ENCODE results near the gene KCTD18. TPM values are rescaled to one million over a fixed set of nuclear protein-coding genes. Genes with fewer than 3 reads are reported as not detected.

Gene KCTD18
- polyA plus RNA-seq = 7.4 to 11.0 TPM (median 10.9 TPM) in 3 replicates
- polyA plus RNA-seq (2011; ENCODE audit: low read depth) = 9.6 TPM
- 12.1 and 13.2 TPM in 2 replicates for polyA plus RNA-seq (2011; cell fraction: cytosol; rRNA removed)
- polyA plus RNA-seq (2011; cell fraction: nucleus; rRNA removed) = 9.7 and 11.2 TPM in 2 replicates
- 9.0 and 11.3 TPM in 2 replicates for polyA plus RNA-seq (2012; ENCODE audit: low replicate concordance)
- 5.6 to 8.8 TPM (median 6.1 TPM) in 3 replicates for polyA minus RNA-seq
- polyA minus RNA-seq (2011; cell fraction: cytosol; rRNA and poly(A)+ RNA removed) = 6.5 TPM
- polyA minus RNA-seq (2011; cell fraction: nucleus; rRNA and poly(A)+ RNA removed) = 3.4 and 8.7 TPM in 2 replicates

- Histone ChIP-seq H4K20me1 (ENCODE audit: control insufficient read depth, extremely low read depth, insufficient read depth, low read length) (no peaks in the 10 kb centered on the region), H2AFZ (ENCODE audit: control insufficient read depth, low read length) (peak within 1 kb of the TSS; percentile 73), H3K79me2 (ENCODE audit: control insufficient read depth, insufficient read depth, low read length) (peaks cover 8% of the 10 kb centered on the region), H3K36me3 (ENCODE audit: control insufficient read depth in 2 of 2, extremely low read depth in 1 of 2, insufficient read depth in 2 of 2, low read length in 2 of 2) (peaks cover 0 to 4% of the 10 kb centered on the region in 2 experiments), H3K9ac (ENCODE audit: control insufficient read depth, extremely low read depth, insufficient read depth, low read length) (peak within 1 kb of the TSS; percentile 87), H3K4me2 (ENCODE audit: control insufficient read depth, extremely low read depth, insufficient read depth, low read depth, low read length) (peak within 1 kb of the TSS; percentile 84), H3K27ac (ENCODE audit: control insufficient read depth, insufficient read depth, low read length) (peak within 1 kb of the TSS; percentile 48), H3K4me1 (ENCODE audit: control insufficient read depth, extremely low read depth, insufficient read depth, low read length) (peaks cover 6% of the 10 kb centered on the region), H3K9me1 (ENCODE audit: control insufficient read depth, extremely low read depth, insufficient read depth, low read length) (no peaks in the 10 kb centered on the region), H3K27me3 (ENCODE audit: control insufficient read depth, extremely low read depth, insufficient read depth, low read length) (no peaks in the 10 kb centered on the region), H3K4me3 (ENCODE audit: control insufficient read depth in 2 of 3, extremely low read depth in 1 of 3, insufficient read depth in 2 of 3, low read depth in 1 of 3, low read length in 3 of 3) (peak within 1 kb of the TSS; percentile 64 to 91 (median 85)), H3K9me3 (ENCODE audit: control insufficient read depth, low read depth, low read length) (no peaks in the 10 kb centered on the region)
- FAIRE-seq = no peak
- TF ChIP-seq EZH2 (IDR thresholded peaks at IDR 0.05; ENCODE audit: low read length) (no peak), CTCF (optimal IDR thresholded peaks at IDR 0.05 in 1 of 3, IDR thresholded peaks at IDR 0.05 in 1 of 3, conservative IDR thresholded peaks at IDR 0.05 in 1 of 3; ENCODE audit: extremely low read depth in 1 of 3, insufficient read depth in 2 of 3, low read length in 3 of 3) (peak; percentile 42 to 91 (median 79))
- peak; percentile 25 for DNase-seq (ENCODE audit: low read depth, low spot score)
- dilution Hi-C loops (cut with MboI; ENCODE audit: extremely low pct_ligation_motif_present, low sequenced_read_pairs) = no loop called here
Measured at GRCh38 chr2:200509612-200510433, at the start of gene KCTD18. Gene KCTD18, minus strand, starts transcription at chr2:200510068. Its CDS starts 3,052 bp downstream, at chr2:200507016.

GRCh38 chr2:200540793-200541192 lies 30.9 kb upstream of the KCTD18 start:
- peaks cover 0 to 3% of the 10 kb centered on the region in 2 experiments for H3K36me3 ChIP-seq (ENCODE audit: control insufficient read depth in 2 of 2, extremely low read depth in 1 of 2, insufficient read depth in 2 of 2, low read length in 2 of 2)
- no peaks in the 10 kb centered on the region for H3K9me1 ChIP-seq (ENCODE audit: control insufficient read depth, extremely low read depth, insufficient read depth, low read length)
- H3K4me3 ChIP-seq (ENCODE audit: control insufficient read depth in 2 of 3, extremely low read depth in 1 of 3, insufficient read depth in 2 of 3, low read depth in 1 of 3, low read length in 3 of 3) = no peak overlapping the region
- no peak for TF ChIP-seq CTCF (optimal IDR thresholded peaks at IDR 0.05 in 1 of 3, IDR thresholded peaks at IDR 0.05 in 1 of 3, conservative IDR thresholded peaks at IDR 0.05 in 1 of 3; ENCODE audit: extremely low read depth in 1 of 3, insufficient read depth in 2 of 3, low read length in 3 of 3)
- TF ChIP-seq EZH2 (IDR thresholded peaks at IDR 0.05; ENCODE audit: low read length) = no peak
- H3K4me1 ChIP-seq (ENCODE audit: control insufficient read depth, extremely low read depth, insufficient read depth, low read length) = no peaks in the 10 kb centered on the region
- dilution Hi-C loops (cut with MboI; ENCODE audit: extremely low pct_ligation_motif_present, low sequenced_read_pairs) = no loop called here
- no peak overlapping the region for H3K4me2 ChIP-seq (ENCODE audit: control insufficient read depth, extremely low read depth, insufficient read depth, low read depth, low read length)
- FAIRE-seq = no peak
- H4K20me1 ChIP-seq (ENCODE audit: control insufficient read depth, extremely low read depth, insufficient read depth, low read length) = no peaks in the 10 kb centered on the region
- H3K27me3 ChIP-seq (ENCODE audit: control insufficient read depth, extremely low read depth, insufficient read depth, low read length) = no peaks in the 10 kb centered on the region
- H3K27ac ChIP-seq (ENCODE audit: control insufficient read depth, insufficient read depth, low read length) = no peak overlapping the region
- H3K9me3 ChIP-seq (ENCODE audit: control insufficient read depth, low read depth, low read length) = no peaks in the 10 kb centered on the region
- DNase-seq (ENCODE audit: low read depth, low spot score) = no peak
- no peak overlapping the region for H3K9ac ChIP-seq (ENCODE audit: control insufficient read depth, extremely low read depth, insufficient read depth, low read length)
- H3K79me2 ChIP-seq (ENCODE audit: control insufficient read depth, insufficient read depth, low read length) = no peaks in the 10 kb centered on the region
- no peak overlapping the region for H2AFZ ChIP-seq (ENCODE audit: control insufficient read depth, low read length)

Data from keratinocyte (primary cell).